ENCODE data around the gene AKT3. TPM values are rescaled to one million over a fixed set of nuclear protein-coding genes. Genes with fewer than 3 reads are reported as not detected.

AKT3 gene
- total and polyA plus RNA-seq, 2 experiments from 2014 or later, result 3.5 to 23.4 TPM

DNA sequence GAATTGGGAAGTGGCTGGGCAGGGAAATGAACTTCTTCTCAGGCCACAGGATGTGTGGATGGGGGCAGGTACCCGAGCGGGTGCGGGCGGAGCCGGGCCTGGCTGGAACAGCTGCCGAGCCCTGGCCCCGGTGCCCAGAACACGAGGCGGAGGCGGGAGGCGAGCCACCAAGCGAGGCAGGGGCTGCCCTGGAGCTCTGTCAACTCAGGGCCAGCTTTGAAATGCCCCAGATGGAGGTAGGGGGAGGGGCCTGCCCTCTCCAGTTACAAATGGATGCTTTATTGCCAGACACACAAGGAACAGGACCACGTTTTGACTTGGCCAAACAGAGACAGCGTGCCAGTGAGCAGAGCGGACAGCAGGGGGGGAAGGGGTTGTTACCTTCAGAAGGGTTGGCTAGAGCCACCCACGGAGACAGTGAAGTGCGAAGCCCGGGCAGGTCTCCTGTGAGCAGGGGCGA lies 353.8 kb downstream of the AKT3 start:
- H3K4me3 ChIP-seq, result no peak overlapping the region
- no peak overlapping the region for H3K27ac ChIP-seq
- no peak for DNase-seq (ENCODE audit: low read depth in 1 of 2, low spot score in 1 of 2)
- no peaks in the 10 kb centered on the region for H3K4me1 ChIP-seq (ENCODE audit: low read depth)
- TF ChIP-seq, protein P1, sequence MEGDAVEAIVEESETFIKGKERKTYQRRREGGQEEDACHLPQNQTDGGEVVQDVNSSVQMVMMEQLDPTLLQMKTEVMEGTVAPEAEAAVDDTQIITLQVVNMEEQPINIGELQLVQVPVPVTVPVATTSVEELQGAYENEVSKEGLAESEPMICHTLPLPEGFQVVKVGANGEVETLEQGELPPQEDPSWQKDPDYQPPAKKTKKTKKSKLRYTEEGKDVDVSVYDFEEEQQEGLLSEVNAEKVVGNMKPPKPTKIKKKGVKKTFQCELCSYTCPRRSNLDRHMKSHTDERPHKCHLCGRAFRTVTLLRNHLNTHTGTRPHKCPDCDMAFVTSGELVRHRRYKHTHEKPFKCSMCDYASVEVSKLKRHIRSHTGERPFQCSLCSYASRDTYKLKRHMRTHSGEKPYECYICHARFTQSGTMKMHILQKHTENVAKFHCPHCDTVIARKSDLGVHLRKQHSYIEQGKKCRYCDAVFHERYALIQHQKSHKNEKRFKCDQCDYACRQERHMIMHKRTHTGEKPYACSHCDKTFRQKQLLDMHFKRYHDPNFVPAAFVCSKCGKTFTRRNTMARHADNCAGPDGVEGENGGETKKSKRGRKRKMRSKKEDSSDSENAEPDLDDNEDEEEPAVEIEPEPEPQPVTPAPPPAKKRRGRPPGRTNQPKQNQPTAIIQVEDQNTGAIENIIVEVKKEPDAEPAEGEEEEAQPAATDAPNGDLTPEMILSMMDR (IDR thresholded peaks at IDR 0.05; ENCODE audit: low read depth, low read length), result no peak
- no peaks in the 10 kb centered on the region for H3K27me3 ChIP-seq
- no peaks in the 10 kb centered on the region for H3K36me3 ChIP-seq
- no peaks in the 10 kb centered on the region for H3K9me3 ChIP-seq (ENCODE audit: low read depth)

DNA sequence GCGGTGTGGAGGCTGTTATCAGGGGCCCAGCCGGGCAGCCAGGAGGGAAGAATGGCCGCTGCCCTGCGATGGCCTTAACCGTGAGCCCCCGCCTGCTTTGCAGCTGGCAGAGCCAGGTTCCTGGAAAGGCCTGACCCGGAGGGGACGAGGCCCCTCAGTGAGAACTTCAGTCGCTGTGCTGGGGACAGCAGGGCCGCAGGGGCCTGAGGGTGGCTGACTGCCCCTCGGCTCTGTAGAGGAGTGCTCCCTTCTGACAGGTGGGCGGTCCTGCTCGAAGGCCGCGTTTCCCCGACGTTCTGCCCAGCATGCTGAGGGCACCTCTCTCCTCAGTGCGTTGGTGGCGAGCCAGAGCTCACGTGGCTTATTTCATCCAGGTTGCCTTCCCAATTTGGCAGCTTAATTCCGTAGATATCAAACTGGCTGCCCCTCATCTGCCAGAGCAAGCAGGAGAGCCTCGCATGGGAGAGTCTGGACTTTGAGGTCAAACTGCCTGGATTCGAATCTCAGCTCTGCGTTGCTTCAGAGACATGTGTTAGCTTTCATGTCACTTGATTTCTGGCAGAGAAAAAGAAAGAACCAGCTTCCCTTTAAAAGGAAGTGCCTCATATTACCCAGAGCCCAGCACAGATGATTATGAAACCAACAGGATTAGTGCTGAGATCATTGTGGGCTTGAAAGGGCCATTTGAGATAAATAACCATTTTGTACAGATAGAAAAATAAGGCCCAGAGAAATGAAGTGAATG lies 354.4 kb downstream of the AKT3 start:
- H3K36me3 ChIP-seq, result no peaks in the 10 kb centered on the region
- peak in 1 of 2 donors; percentile 88 for DNase-seq (ENCODE audit: low read depth in 1 of 2, low spot score in 1 of 2)
- H3K9me3 ChIP-seq (ENCODE audit: low read depth), result no peaks in the 10 kb centered on the region
- no peak overlapping the region for H3K4me3 ChIP-seq
- no peaks in the 10 kb centered on the region for H3K27me3 ChIP-seq
- TF ChIP-seq, protein P1 (IDR thresholded peaks at IDR 0.05; ENCODE audit: low read depth, low read length), result no peak
- H3K4me1 ChIP-seq (ENCODE audit: low read depth), result no peaks in the 10 kb centered on the region
- H3K27ac ChIP-seq, result no peak overlapping the region

DNA sequence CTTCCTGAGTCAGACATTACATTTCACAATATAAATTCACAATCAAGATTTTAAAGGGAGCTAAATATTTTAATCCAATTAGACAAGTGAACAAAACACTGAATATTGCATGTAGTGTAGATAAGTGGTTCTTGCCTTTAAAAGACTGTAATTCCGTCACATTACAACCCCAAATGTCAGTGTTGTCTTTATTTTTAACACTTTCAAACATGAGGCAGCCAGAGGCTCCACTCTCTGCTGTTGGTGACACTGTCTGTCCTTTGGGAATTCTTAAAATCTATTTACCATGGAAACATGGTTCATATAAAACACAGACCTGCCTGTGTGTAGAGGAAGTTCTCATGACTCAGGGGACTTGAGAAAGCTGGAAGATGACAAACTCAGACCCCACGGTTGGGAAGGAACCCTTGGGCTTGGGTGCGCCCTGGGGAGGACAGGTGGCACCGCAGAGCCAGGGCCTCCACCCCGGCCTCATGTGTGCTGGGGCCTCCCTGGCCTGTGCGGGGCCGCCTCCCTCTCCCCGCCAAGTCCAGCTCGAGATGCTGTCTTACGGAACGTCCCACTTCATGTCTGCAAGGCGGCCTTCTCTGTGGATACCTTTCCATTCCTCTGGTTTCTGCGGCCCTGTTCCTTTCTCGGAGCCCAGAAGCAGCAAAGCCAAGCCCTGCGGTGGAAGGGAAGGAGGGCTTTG lies 355.2 kb downstream of the AKT3 start:
- TF ChIP-seq, protein P1 (IDR thresholded peaks at IDR 0.05; ENCODE audit: low read depth, low read length), result no peak
- Histone ChIP-seq H3K4me1 (ENCODE audit: low read depth) (no peaks in the 10 kb centered on the region), H3K27me3 (no peaks in the 10 kb centered on the region), H3K4me3 (no peak overlapping the region), H3K36me3 (no peaks in the 10 kb centered on the region), H3K27ac (no peak overlapping the region), H3K9me3 (ENCODE audit: low read depth) (no peaks in the 10 kb centered on the region)
- no peak for DNase-seq (ENCODE audit: low read depth in 1 of 2, low spot score in 1 of 2)

DNA sequence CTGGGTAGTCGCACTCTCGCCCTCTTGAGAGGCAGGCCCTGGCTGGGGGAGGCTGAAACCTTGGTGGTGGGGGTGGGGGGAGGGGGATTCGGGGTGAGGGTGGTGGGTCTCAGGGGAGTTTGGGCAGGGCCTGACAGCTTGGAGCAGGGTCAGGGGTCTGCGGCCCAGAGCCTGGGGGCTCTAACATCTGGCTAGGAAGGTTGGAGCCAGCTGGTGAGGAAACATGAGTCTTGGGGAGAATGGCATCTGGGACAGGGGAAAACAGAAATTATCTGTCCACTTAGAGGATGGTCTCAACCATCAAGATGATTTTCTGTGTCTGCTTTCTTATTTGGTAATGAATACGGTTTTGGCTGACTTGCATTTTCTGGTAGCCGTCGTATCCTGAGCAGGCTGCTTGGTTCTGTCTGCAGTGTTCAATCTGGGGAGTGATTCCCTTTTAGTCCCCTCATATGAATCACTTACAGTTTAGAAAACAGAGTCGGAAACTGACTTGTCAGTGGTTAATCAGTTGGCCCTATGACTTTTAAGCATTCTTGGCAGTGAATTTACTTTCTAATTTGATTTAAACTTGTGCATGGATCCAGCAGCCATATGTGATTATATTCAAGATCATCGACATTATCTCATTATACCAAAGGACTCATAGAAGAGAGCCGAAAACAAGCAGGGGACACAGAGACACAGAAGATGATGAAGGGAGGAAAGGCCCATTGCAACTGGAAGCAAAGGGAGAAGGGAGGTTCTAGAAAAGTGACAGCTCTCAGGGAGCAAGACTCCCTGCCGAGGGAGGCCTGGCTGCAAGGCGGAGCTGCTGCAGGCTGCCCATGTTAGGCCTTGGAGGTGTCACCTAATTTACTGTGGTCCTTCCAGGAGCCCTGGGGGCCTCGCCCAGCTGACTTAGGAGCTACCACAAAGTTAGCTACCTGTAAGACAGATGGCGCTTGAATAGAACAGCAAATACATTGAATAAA lies 356.6 kb downstream of the AKT3 start:
- H3K4me3 ChIP-seq, result no peak overlapping the region
- H3K4me1 ChIP-seq (ENCODE audit: low read depth), result no peaks in the 10 kb centered on the region
- peak in 1 of 2 donors; percentile 48 for DNase-seq (ENCODE audit: low read depth in 1 of 2, low spot score in 1 of 2)
- H3K27ac ChIP-seq, result no peak overlapping the region
- TF ChIP-seq, protein P1 (IDR thresholded peaks at IDR 0.05; ENCODE audit: low read depth, low read length), result no peak
- H3K27me3 ChIP-seq, result no peaks in the 10 kb centered on the region
- H3K9me3 ChIP-seq (ENCODE audit: low read depth), result no peaks in the 10 kb centered on the region
- H3K36me3 ChIP-seq, result no peaks in the 10 kb centered on the region

Measured in cardiac muscle cell (in vitro differentiated cells and primary cell).